OCI-LY7 (cell line): ENCODE measurements around the gene CIT.

Source experiments
- CTCF ChIP-seq: fragments of 200-600 bp; sonication (generic); conservative IDR thresholded peaks from 2 replicates; pipeline ENCODE4 v1.5.1; 2014; ENCODE audit warnings: mild to moderate bottlenecking, antibody characterized with exemption, low read length, moderate library complexity, mixed read lengths
- EZH2phosphoT487 ChIP-seq: fragments of 200-600 bp; sonication (generic); IDR thresholded peaks from 2 replicates; pipeline ENCODE4 v1.6.1; 2018; ENCODE audit warnings: low read depth, borderline replicate concordance, mild to moderate bottlenecking, mixed run types, antibody characterized with exemption, low read length, moderate library complexity, mixed read lengths

- TF ChIP-seq CTCF: no peak
- TF ChIP-seq EZH2phosphoT487: no peak
Observed at GRCh38 chr12:119828300-119828699, 48.8 kb downstream of the CIT start.
